H1 (cell line): Measurements from ENCODE around the gene ADGRL2. TPM values are rescaled to one million over a fixed set of nuclear protein-coding genes. Genes with fewer than 3 reads are reported as not detected.

Experiments
- CHD1 ChIP-seq: IDR thresholded peaks from 2 replicates; pipeline ENCODE4 v1.6.1; 2012; ENCODE audit warnings: low read depth, low read length, improper control_type of control experiment
- polyA plus RNA-seq, 7 experiments: library from polyadenylated mRNA; depleted of rRNA in 3 of 7; stranded (reverse) in 5 of 7; unstranded in 2 of 7; fragments of >200 nt in 5 of 7; fragments of 200-250 nt in 2 of 7; gene quantifications; 1 replicate in 5 of 7; 2 replicates in 1 of 7; 4 replicates in 1 of 7; pipeline versions ENCODE4 v1.2.1 to v1.2.3, GENCODE V29; 2011 to 2013; ENCODE audit warnings: missing spikeins in 2 of 7, mixed read lengths in 2 of 7
- total RNA-seq: library from RNA; stranded (reverse); fragmentation: NEBNext Ultra II Directional; extraction: Animal tissue kit (Norgen Biotek cat#: 25700); gene quantifications from 2 replicates; pipeline ENCODE4 v1.2.1, GENCODE V29; 2021
- TF ChIP-seq, protein P1 (sequence below): fragments of 300-600 bp; sonication (generic); IDR thresholded peaks from 2 replicates; pipeline ENCODE4 v1.7.1; 2012; ENCODE audit warnings: low read length, moderate library complexity, mild to moderate bottlenecking, inconsistent platforms; ENCODE audit not compliant: insufficient replicate concordance

ADGRL2 gene
- total and polyA plus RNA-seq, 2 of the 8 experiments (the other 6 are each of a cell fraction or from before 2014, with no cell fraction given), result 113 to 124 TPM

DNA sequence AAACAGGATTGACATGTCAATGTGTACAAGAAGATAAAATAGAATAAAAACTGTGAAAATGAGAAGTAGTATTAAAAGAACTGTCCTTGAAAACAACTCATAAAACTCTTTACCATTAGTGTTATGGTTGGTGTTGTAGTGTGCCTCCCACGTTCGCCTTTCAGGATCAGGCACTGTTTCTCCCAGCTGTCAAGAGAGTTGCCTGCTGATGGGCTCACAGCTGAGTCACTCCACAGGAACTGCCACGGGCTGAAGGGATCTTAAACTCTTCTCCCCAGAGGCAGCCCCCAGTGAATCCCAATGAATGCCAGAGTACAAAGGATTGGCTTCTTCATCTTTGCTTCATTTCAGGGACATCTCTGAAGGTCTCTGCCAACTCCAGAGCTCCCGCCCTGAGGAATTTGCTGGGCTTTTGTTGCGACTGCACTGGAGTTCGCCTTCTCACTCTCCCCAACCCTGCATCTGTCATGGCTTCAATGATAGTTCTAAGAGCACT, 119.6 kb downstream of the ADGRL2 start (continued):
- TF ChIP-seq, protein P1, sequence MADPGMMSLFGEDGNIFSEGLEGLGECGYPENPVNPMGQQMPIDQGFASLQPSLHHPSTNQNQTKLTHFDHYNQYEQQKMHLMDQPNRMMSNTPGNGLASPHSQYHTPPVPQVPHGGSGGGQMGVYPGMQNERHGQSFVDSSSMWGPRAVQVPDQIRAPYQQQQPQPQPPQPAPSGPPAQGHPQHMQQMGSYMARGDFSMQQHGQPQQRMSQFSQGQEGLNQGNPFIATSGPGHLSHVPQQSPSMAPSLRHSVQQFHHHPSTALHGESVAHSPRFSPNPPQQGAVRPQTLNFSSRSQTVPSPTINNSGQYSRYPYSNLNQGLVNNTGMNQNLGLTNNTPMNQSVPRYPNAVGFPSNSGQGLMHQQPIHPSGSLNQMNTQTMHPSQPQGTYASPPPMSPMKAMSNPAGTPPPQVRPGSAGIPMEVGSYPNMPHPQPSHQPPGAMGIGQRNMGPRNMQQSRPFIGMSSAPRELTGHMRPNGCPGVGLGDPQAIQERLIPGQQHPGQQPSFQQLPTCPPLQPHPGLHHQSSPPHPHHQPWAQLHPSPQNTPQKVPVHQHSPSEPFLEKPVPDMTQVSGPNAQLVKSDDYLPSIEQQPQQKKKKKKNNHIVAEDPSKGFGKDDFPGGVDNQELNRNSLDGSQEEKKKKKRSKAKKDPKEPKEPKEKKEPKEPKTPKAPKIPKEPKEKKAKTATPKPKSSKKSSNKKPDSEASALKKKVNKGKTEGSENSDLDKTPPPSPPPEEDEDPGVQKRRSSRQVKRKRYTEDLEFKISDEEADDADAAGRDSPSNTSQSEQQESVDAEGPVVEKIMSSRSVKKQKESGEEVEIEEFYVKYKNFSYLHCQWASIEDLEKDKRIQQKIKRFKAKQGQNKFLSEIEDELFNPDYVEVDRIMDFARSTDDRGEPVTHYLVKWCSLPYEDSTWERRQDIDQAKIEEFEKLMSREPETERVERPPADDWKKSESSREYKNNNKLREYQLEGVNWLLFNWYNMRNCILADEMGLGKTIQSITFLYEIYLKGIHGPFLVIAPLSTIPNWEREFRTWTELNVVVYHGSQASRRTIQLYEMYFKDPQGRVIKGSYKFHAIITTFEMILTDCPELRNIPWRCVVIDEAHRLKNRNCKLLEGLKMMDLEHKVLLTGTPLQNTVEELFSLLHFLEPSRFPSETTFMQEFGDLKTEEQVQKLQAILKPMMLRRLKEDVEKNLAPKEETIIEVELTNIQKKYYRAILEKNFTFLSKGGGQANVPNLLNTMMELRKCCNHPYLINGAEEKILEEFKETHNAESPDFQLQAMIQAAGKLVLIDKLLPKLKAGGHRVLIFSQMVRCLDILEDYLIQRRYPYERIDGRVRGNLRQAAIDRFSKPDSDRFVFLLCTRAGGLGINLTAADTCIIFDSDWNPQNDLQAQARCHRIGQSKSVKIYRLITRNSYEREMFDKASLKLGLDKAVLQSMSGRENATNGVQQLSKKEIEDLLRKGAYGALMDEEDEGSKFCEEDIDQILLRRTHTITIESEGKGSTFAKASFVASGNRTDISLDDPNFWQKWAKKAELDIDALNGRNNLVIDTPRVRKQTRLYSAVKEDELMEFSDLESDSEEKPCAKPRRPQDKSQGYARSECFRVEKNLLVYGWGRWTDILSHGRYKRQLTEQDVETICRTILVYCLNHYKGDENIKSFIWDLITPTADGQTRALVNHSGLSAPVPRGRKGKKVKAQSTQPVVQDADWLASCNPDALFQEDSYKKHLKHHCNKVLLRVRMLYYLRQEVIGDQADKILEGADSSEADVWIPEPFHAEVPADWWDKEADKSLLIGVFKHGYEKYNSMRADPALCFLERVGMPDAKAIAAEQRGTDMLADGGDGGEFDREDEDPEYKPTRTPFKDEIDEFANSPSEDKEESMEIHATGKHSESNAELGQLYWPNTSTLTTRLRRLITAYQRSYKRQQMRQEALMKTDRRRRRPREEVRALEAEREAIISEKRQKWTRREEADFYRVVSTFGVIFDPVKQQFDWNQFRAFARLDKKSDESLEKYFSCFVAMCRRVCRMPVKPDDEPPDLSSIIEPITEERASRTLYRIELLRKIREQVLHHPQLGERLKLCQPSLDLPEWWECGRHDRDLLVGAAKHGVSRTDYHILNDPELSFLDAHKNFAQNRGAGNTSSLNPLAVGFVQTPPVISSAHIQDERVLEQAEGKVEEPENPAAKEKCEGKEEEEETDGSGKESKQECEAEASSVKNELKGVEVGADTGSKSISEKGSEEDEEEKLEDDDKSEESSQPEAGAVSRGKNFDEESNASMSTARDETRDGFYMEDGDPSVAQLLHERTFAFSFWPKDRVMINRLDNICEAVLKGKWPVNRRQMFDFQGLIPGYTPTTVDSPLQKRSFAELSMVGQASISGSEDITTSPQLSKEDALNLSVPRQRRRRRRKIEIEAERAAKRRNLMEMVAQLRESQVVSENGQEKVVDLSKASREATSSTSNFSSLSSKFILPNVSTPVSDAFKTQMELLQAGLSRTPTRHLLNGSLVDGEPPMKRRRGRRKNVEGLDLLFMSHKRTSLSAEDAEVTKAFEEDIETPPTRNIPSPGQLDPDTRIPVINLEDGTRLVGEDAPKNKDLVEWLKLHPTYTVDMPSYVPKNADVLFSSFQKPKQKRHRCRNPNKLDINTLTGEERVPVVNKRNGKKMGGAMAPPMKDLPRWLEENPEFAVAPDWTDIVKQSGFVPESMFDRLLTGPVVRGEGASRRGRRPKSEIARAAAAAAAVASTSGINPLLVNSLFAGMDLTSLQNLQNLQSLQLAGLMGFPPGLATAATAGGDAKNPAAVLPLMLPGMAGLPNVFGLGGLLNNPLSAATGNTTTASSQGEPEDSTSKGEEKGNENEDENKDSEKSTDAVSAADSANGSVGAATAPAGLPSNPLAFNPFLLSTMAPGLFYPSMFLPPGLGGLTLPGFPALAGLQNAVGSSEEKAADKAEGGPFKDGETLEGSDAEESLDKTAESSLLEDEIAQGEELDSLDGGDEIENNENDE, result peak; percentile 83
- no peak for TF ChIP-seq CHD1
